GM19035 (cell line): Measurements from ENCODE around the gene UPK2.
"Not testable (repeated sequence)": the region's sequence is repeated elsewhere in the genome, so short reads cannot be mapped to it uniquely, and the experiment has no call there.

Source experiments
- ATAC-seq: cut with Tn5 transposase; IDR thresholded peaks from one replicate; pipeline ENCODE4 v1.9.1; 2021; ENCODE audit not compliant: unreplicated experiment

UPK2 gene

GRCh38 chr11:118935376-118935775 lies 20.7 kb upstream of the UPK2 start:
- no peak for ATAC-seq

- ATAC-seq, result no peak
Measured at GRCh38 chr11:118938491-118939403, 17.4 kb upstream of the UPK2 start.

GRCh38 chr11:118939404-118939915 lies 16.6 kb upstream of the UPK2 start:
- no peak for ATAC-seq

GRCh38 chr11:118939953-118940598 lies 16.0 kb upstream of the UPK2 start:
- no peak for ATAC-seq

GRCh38 chr11:118947091-118947490 lies 9.0 kb upstream of the UPK2 start:
- ATAC-seq, result no peak

- no peak for ATAC-seq
Measured at GRCh38 chr11:118948000-118948399, 8.1 kb upstream of the UPK2 start.

GRCh38 chr11:118953265-118953664 lies 2.8 kb upstream of the UPK2 start:
- no peak for ATAC-seq

- not testable (repeated sequence) for ATAC-seq
Measured at GRCh38 chr11:118953976-118954375, 2.1 kb upstream of the UPK2 start.

GRCh38 chr11:118956847-118957469 lies 860 bp downstream of the UPK2 start:
- ATAC-seq, result no peak

GRCh38 chr11:118957549-118957948 lies 1.5 kb downstream of the UPK2 start:
- ATAC-seq, result no peak

- no peak for ATAC-seq
Measured at GRCh38 chr11:118957968-118958367, 1.9 kb downstream of the UPK2 start.

GRCh38 chr11:118958577-118958976 lies 2.5 kb downstream of the UPK2 start:
- no peak for ATAC-seq

GRCh38 chr11:118961189-118961588 lies 5.1 kb downstream of the UPK2 start:
- no peak for ATAC-seq

- ATAC-seq, result no peak
Measured at GRCh38 chr11:118961591-118961990, 5.5 kb downstream of the UPK2 start.

GRCh38 chr11:118969508-118969907 lies 13.4 kb downstream of the UPK2 start:
- ATAC-seq, result not testable (repeated sequence)

GRCh38 chr11:118971646-118972045 lies 15.5 kb downstream of the UPK2 start, which contains the start of gene FOXR1:
TSS of gene FOXR1 (plus strand) at chr11:118971761. CDS start at chr11:118971932, 171 bp downstream.
- ATAC-seq, result no peak

- ATAC-seq, result no peak
Measured at GRCh38 chr11:118973985-118974384, 17.9 kb downstream of the UPK2 start.

GRCh38 chr11:118975771-118976709 lies 19.9 kb downstream of the UPK2 start:
- no peak for ATAC-seq

- no peak for ATAC-seq
Measured at GRCh38 chr11:118979434-118979833, 23.3 kb downstream of the UPK2 start.

- no peak for ATAC-seq
Measured at GRCh38 chr11:118980191-118980881, 24.2 kb downstream of the UPK2 start.
